IPS DF 4.7 (cell line): ENCODE measurements around the gene FHL5.
"Not testable (repeated sequence)": the region's sequence is repeated elsewhere in the genome, so short reads cannot be mapped to it uniquely, and the experiment has no call there.

Source experiments
- DNase-seq: peaks from one replicate; pipeline ENCODE4 v3.0.0-alpha.2; 2013; ENCODE audit warnings: low spot score; ENCODE audit errors: extremely low read depth

Gene FHL5

GRCh38 chr6:96562886-96563285 lies at the start of gene FHL5:
Gene FHL5, plus strand, starts transcription at chr6:96563128. Its CDS starts 40,486 bp downstream, at chr6:96603614.
- DNase-seq = no peak

- peak; percentile 33 for DNase-seq
Observed at GRCh38 chr6:96520171-96521115, 42.5 kb upstream of the FHL5 start.

- DNase-seq = no peak
Observed at GRCh38 chr6:96521306-96521643, 41.7 kb upstream of the FHL5 start.

- DNase-seq = peak; percentile 64
Observed at GRCh38 chr6:96521644-96522464, 41.1 kb upstream of the FHL5 start, which contains the start of gene UFL1. Gene UFL1, plus strand, starts transcription at chr6:96521806. Its CDS starts 68 bp downstream, at chr6:96521874.

- no peak for DNase-seq
Observed at GRCh38 chr6:96522465-96523009, 40.4 kb upstream of the FHL5 start.

- no peak for DNase-seq
Observed at GRCh38 chr6:96528193-96528592, 34.7 kb upstream of the FHL5 start.

- no peak for DNase-seq
Observed at GRCh38 chr6:96532399-96532798, 30.5 kb upstream of the FHL5 start.

- no peak for DNase-seq
Observed at GRCh38 chr6:96537726-96538125, 25.2 kb upstream of the FHL5 start.

- DNase-seq = no peak
Observed at GRCh38 chr6:96542702-96543101, 20.2 kb upstream of the FHL5 start.

GRCh38 chr6:96545882-96546281 lies 17.0 kb upstream of the FHL5 start:
- DNase-seq = no peak

- no peak for DNase-seq
Observed at GRCh38 chr6:96547654-96548053, 15.3 kb upstream of the FHL5 start.

- no peak for DNase-seq
Observed at GRCh38 chr6:96554558-96554957, 8.4 kb upstream of the FHL5 start.

GRCh38 chr6:96559740-96560139 lies 3.2 kb upstream of the FHL5 start:
- not testable (repeated sequence) for DNase-seq

GRCh38 chr6:96563853-96564252 lies 925 bp downstream of the FHL5 start:
- DNase-seq = no peak

GRCh38 chr6:96570053-96570452 lies 7.1 kb downstream of the FHL5 start:
- DNase-seq = no peak

- DNase-seq = no peak
Observed at GRCh38 chr6:96571551-96571950, 8.6 kb downstream of the FHL5 start.

- DNase-seq = no peak
Observed at GRCh38 chr6:96575359-96575758, 12.4 kb downstream of the FHL5 start.

GRCh38 chr6:96576221-96576620 lies 13.3 kb downstream of the FHL5 start:
- DNase-seq = no peak

GRCh38 chr6:96582021-96582420 lies 19.1 kb downstream of the FHL5 start:
- DNase-seq = no peak

- no peak for DNase-seq
Observed at GRCh38 chr6:96582436-96582835, 19.5 kb downstream of the FHL5 start.

- no peak for DNase-seq
Observed at GRCh38 chr6:96604420-96604819, 41.5 kb downstream of the FHL5 start.

GRCh38 chr6:96608074-96608473 lies 45.1 kb downstream of the FHL5 start:
- DNase-seq = no peak
